Activated T-cell treated with anti-CD3 and anti-CD28 coated beads, Interleukin-2, amount 50 U/mL, for 24 hours (primary cell): Measurements from ENCODE around the gene KANSL1.

Source experiments
- DNase-seq: peaks from one replicate; pipeline ENCODE4 v3.0.0-alpha.2; 2020
- H3K27ac Mint-ChIP-seq: 2 replicates; pipeline ENCODE4 v1.8.0; 2020; ENCODE audit warnings: mild to moderate bottlenecking, mixed read lengths
- H3K27me3 Mint-ChIP-seq: 2 replicates; pipeline ENCODE4 v1.8.0; 2020; ENCODE audit warnings: mixed read lengths
- H3K36me3 Mint-ChIP-seq: 2 replicates; pipeline ENCODE4 v1.8.0; 2020; ENCODE audit warnings: low read depth, mixed read lengths
- H3K4me1 Mint-ChIP-seq: 2 replicates; pipeline ENCODE4 v1.8.0; 2020; ENCODE audit warnings: low read depth, mixed read lengths
- H3K4me3 Mint-ChIP-seq: 2 replicates; pipeline ENCODE4 v1.8.0; 2020; ENCODE audit warnings: mild to moderate bottlenecking, moderate library complexity, mixed read lengths
- H3K9me3 Mint-ChIP-seq: 2 replicates; pipeline ENCODE4 v1.8.0; 2020; ENCODE audit warnings: mixed read lengths

Gene KANSL1

DNA sequence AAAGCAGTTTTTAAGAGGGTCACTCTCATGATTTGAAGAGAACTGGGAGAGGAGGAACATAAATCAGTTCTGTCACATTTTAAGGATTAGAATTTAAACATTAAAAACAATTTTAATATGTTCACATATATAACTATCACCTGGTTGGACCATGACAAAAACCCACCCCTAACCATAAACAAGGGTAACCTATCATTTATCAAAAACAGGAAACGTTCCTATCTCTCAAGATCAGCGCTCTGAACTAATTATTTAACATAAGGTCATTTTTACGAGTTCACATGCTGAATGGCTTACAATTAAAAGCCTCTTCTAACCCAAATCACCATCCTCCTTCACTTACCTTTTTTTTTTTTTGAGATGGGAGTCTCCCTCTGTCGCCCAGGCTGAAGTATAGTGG lies 45.0 kb downstream of the KANSL1 start:
- Mint-ChIP-seq H3K4me1 (peaks cover 88% of the 10 kb centered on the region), H3K27me3 (no peaks in the 10 kb centered on the region), H3K27ac (peak overlapping the region; percentile 56), H3K9me3 (no peaks in the 10 kb centered on the region), H3K4me3 (no peak overlapping the region), H3K36me3 (peaks cover 24% of the 10 kb centered on the region)
- no peak for DNase-seq

DNA sequence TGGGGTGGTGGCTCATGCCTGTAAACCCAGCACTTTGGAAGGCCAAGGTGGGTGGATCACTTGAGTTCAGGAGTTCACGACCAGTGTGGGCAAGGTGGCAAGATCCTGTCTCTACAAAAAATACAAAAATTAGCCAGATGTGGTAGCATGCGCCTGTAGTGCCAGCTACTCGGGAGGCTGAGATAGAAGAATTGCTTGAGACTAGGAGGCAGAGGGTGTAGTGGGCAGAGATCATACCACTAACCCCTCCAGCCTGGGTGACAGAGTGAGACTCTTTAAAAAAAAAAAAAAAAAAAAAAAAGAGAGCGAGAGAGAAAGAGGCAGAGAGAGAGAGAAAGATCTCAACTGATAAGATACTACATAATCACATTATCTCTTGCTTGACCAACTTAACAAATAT lies 45.9 kb downstream of the KANSL1 start:
- H3K4me3 Mint-ChIP-seq, result peak overlapping the region; percentile 36
- H3K9me3 Mint-ChIP-seq, result no peaks in the 10 kb centered on the region
- no peak for DNase-seq
- H3K27me3 Mint-ChIP-seq, result no peaks in the 10 kb centered on the region
- H3K4me1 Mint-ChIP-seq, result peaks cover 87% of the 10 kb centered on the region
- peak overlapping the region; percentile 82 for H3K27ac Mint-ChIP-seq
- H3K36me3 Mint-ChIP-seq, result peaks cover 23% of the 10 kb centered on the region

GRCh38 chr17:46144246-46144645 lies 49.0 kb downstream of the KANSL1 start:
- Mint-ChIP-seq H3K4me3 (peak overlapping the region; percentile 23), H3K27me3 (no peaks in the 10 kb centered on the region)

GRCh38 chr17:46143827-46144236 lies 49.4 kb downstream of the KANSL1 start:
- Mint-ChIP-seq H3K27me3 (no peaks in the 10 kb centered on the region), H3K4me3 (peak overlapping the region; percentile 23), H3K9me3 (no peaks in the 10 kb centered on the region), H3K4me1 (peaks cover 90% of the 10 kb centered on the region), H3K27ac (peak overlapping the region; percentile 60), H3K36me3 (peaks cover 21% of the 10 kb centered on the region)
- no peak for DNase-seq

More at GRCh38 chr17:46144246-46144645, 49.0 kb downstream of the KANSL1 start:
- Mint-ChIP-seq H3K36me3 (peaks cover 22% of the 10 kb centered on the region), H3K4me1 (peaks cover 90% of the 10 kb centered on the region), H3K27ac (peak overlapping the region; percentile 60), H3K9me3 (no peaks in the 10 kb centered on the region)
- DNase-seq, result no peak

- Mint-ChIP-seq H3K4me1 (peaks cover 91% of the 10 kb centered on the region), H3K27me3 (no peaks in the 10 kb centered on the region), H3K4me3 (no peak overlapping the region), H3K27ac (peak overlapping the region; percentile 61), H3K36me3 (peaks cover 18% of the 10 kb centered on the region), H3K9me3 (no peaks in the 10 kb centered on the region)
- no peak for DNase-seq
These were observed 51.6 kb downstream of the KANSL1 start for GRCh38 chr17:46141645-46142044.

- Mint-ChIP-seq H3K4me1 (peaks cover 93% of the 10 kb centered on the region), H3K36me3 (peaks cover 17% of the 10 kb centered on the region), H3K27ac (peak overlapping the region; percentile 20), H3K27me3 (no peaks in the 10 kb centered on the region), H3K9me3 (no peaks in the 10 kb centered on the region), H3K4me3 (no peak overlapping the region)
- no peak for DNase-seq
These were observed 52.5 kb downstream of the KANSL1 start for GRCh38 chr17:46140645-46141197.

DNA sequence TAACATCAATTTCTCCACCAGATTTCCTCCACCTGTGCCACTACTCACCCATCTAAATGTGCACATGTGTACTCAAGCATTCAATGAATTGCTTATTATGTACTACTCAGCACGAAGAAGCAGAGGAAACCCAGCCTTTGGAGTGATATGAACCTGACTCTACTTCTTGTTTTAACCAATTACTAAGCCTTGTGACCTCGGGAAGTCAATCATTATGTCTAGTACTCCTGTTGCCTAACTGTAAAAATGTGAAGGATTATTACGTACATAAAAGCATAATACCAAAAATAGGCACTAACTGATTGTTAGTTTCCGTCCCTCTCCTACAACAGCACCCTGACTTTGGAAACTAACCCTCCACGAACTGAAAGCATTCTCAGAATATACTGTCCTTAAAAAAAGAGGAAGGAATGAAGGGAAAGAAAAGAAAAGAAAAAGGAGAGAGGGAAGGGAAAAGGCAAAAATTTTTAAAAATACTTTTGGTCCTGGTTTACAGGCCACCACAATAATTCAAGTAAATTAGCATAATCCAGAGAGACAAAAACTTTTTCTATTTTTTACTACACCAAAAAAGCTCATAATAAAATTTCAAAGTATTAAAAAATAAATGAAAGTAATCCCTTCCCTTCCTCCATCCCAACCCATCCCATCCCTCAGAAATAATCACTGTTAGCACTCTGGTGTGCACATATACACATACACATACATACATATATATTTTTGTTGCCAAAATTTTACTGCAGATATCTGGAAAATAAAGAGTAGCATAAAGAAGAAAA lies 53.6 kb downstream of the KANSL1 start:
- peak overlapping the region; percentile 42 for H3K27ac Mint-ChIP-seq
- no peak for DNase-seq
- H3K36me3 Mint-ChIP-seq, result peaks cover 23% of the 10 kb centered on the region
- H3K4me1 Mint-ChIP-seq, result peaks cover 91% of the 10 kb centered on the region
- no peaks in the 10 kb centered on the region for H3K27me3 Mint-ChIP-seq
- H3K4me3 Mint-ChIP-seq, result no peak overlapping the region
- no peaks in the 10 kb centered on the region for H3K9me3 Mint-ChIP-seq

DNA sequence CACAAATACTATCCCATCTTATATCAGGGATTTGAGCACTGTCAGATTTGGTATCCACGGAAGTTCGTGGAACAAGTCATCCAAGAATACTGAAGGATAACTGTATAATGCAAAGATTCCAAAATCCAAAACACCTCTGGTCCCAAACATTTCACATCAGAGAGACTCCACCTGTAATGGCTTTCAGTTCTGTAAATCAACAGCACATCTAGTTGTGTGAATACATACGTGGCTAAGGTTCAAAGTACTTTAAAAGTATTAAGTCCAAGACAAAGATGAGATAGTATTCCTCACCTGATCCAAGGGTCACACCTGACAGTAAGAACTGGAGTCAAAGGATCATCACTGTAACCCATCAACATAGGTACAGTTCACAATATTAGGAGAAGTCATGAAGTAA lies 54.8 kb downstream of the KANSL1 start:
- H3K27me3 Mint-ChIP-seq, result no peaks in the 10 kb centered on the region
- H3K36me3 Mint-ChIP-seq, result peaks cover 27% of the 10 kb centered on the region
- no peak overlapping the region for H3K27ac Mint-ChIP-seq
- peaks cover 91% of the 10 kb centered on the region for H3K4me1 Mint-ChIP-seq
- H3K4me3 Mint-ChIP-seq, result no peak overlapping the region
- no peaks in the 10 kb centered on the region for H3K9me3 Mint-ChIP-seq
- no peak for DNase-seq

- H3K4me3 Mint-ChIP-seq, result no peak overlapping the region
- no peaks in the 10 kb centered on the region for H3K27me3 Mint-ChIP-seq
- H3K27ac Mint-ChIP-seq, result peak overlapping the region; percentile 19
- H3K4me1 Mint-ChIP-seq, result peaks cover 94% of the 10 kb centered on the region
- H3K36me3 Mint-ChIP-seq, result peaks cover 37% of the 10 kb centered on the region
- DNase-seq, result no peak
- no peaks in the 10 kb centered on the region for H3K9me3 Mint-ChIP-seq
These were observed 56.4 kb downstream of the KANSL1 start for GRCh38 chr17:46136820-46137219.

GRCh38 chr17:46135879-46136563 lies 57.2 kb downstream of the KANSL1 start:
- H3K27me3 Mint-ChIP-seq, result no peaks in the 10 kb centered on the region
- DNase-seq, result no peak
- no peak overlapping the region for H3K4me3 Mint-ChIP-seq
- peak overlapping the region; percentile 61 for H3K27ac Mint-ChIP-seq
- peaks cover 94% of the 10 kb centered on the region for H3K4me1 Mint-ChIP-seq
- no peaks in the 10 kb centered on the region for H3K9me3 Mint-ChIP-seq
- H3K36me3 Mint-ChIP-seq, result peaks cover 39% of the 10 kb centered on the region

DNA sequence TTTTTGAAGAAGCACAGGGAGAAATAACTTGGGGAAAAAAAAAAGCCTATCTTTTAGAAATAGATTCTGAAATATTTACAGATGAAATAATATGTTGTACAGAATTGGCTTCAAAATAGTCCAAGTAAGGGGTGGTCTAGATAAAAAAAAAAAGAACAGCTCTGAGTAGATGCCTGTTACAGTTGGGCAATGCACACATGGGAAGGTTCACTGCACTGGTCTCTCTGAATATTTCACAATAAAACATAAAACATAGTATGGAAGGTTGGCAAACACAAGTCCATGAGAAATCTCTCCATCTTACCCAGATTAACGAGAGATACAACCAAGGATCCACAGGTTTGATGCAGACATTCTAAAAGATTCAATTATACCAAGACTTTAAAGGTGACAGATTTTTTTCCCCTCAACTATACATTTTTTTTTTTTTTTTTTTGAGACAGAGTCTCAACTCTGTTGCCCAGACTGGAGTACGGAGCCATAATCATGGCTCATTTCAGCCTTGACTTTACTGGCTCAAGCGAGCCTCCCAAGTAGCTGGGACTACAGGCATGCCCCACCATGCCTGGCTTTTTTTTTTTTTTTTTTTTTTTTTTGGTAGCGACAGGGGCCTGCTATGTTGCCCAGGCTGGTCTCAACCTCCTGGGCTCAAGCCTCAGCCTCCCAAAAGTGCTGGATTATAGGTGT lies 58.0 kb downstream of the KANSL1 start:
- Mint-ChIP-seq H3K4me3 (no peak overlapping the region), H3K27me3 (no peaks in the 10 kb centered on the region), H3K36me3 (peaks cover 37% of the 10 kb centered on the region), H3K9me3 (no peaks in the 10 kb centered on the region), H3K27ac (peak overlapping the region; percentile 47), H3K4me1 (peaks cover 95% of the 10 kb centered on the region)
- DNase-seq, result no peak

DNA sequence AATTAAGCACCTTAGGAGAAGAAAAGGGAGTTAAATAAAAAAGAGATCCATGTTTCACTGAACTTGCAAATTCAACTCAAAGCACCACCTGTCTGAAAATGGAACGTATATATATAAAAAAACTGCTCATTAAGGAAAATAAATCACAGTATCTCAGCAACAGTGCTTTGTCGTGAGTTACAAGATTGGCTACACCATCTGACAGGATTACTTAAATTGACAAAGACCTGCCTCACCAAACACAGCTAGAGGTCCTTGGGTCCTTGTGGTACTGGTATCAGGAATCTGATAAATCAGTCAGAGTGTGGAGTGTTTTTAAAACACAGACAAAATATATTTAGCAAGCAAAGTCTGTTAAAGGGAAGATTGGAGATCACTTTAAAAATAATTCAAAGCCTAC lies 63.9 kb downstream of the KANSL1 start:
- no peaks in the 10 kb centered on the region for H3K9me3 Mint-ChIP-seq
- H3K4me1 Mint-ChIP-seq, result peaks cover 89% of the 10 kb centered on the region
- no peak overlapping the region for H3K4me3 Mint-ChIP-seq
- H3K36me3 Mint-ChIP-seq, result peaks cover 38% of the 10 kb centered on the region
- no peak overlapping the region for H3K27ac Mint-ChIP-seq
- DNase-seq, result no peak
- H3K27me3 Mint-ChIP-seq, result no peaks in the 10 kb centered on the region

DNA sequence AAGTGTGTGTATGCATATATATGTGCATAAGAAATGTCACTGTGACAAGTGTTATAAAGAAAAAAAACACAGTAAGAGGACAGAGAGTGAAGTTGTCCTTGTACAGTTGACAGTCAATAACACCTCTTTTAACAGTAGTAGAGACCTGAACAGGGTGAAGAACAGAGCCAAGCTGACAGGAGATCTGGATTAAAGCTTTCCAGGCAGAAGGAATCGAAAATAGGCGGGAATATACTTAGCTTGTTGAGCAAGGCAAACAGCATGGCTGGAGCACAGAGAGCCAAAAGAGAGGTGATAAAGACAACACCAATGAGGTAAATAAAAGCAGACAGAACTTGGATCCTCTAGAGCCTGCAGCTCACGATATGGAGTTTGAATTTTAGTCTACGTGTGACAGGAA lies 64.8 kb downstream of the KANSL1 start:
- Mint-ChIP-seq H3K9me3 (no peaks in the 10 kb centered on the region), H3K4me3 (no peak overlapping the region), H3K27ac (peak overlapping the region; percentile 4), H3K27me3 (no peaks in the 10 kb centered on the region), H3K4me1 (peaks cover 90% of the 10 kb centered on the region), H3K36me3 (peaks cover 37% of the 10 kb centered on the region)
- no peak for DNase-seq

DNA sequence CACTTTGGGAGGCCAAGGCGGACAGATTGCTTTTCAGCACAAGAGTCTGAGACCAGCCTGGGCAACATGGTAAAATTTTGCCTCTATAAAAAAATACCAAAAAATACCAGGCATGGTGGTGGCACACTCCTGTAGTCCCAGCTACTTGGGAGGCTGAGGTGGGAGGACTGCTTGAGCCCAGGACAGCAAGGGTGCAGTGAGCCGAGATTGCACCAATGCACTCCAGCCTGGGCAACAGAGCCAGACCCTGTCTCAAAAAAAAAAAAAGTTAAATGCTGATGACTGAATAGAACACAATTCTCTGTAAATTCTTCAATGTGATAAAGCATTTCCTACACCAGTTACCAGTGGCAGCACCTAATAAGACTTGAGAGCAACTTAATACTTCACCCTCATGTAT lies 65.7 kb downstream of the KANSL1 start:
- Mint-ChIP-seq H3K36me3 (peaks cover 29% of the 10 kb centered on the region), H3K4me1 (peaks cover 88% of the 10 kb centered on the region), H3K27ac (no peak overlapping the region)

More for the DNA sequence above, 65.7 kb downstream of the KANSL1 start:
- no peak for DNase-seq
- Mint-ChIP-seq H3K27me3 (no peaks in the 10 kb centered on the region), H3K9me3 (no peaks in the 10 kb centered on the region), H3K4me3 (no peak overlapping the region)
